ENCODE measurements around the gene GALR2. TPM values are rescaled to one million over a fixed set of nuclear protein-coding genes. Genes with fewer than 3 reads are reported as not detected.
"Not testable (repeated sequence)": the region's sequence is repeated elsewhere in the genome, so short reads cannot be mapped to it uniquely, and the experiment has no call there.

Gene GALR2
- total RNA-seq, 2 donors from 2014 or later: 0.19 to 0.49 TPM

- Histone ChIP-seq H3K4me3 (no peak overlapping the region), H3K9ac (ENCODE audit: low read depth in 2 of 2, low read length in 2 of 2) (no peak overlapping the region), H3K27ac (peak overlapping the region; percentile 26), H3K4me1 (peaks cover 4% of the 10 kb centered on the region), H3K9me3 (no peaks in the 10 kb centered on the region), H3K27me3 (no peaks in the 10 kb centered on the region), H3K36me3 (peaks cover 18% of the 10 kb centered on the region)
- peak; percentile 53 for DNase-seq
- no peak for TF ChIP-seq CTCF (IDR thresholded peaks at IDR 0.05)
- intact Hi-C loops (cut with DNase I): no loop called here
Measured at GRCh38 chr17:76051561-76051960, 23.0 kb upstream of the GALR2 start.

- H3K4me1 ChIP-seq: peaks cover 4% of the 10 kb centered on the region
- H3K9me3 ChIP-seq: no peaks in the 10 kb centered on the region
- H3K27ac ChIP-seq: peak overlapping the region; percentile 45
- no peak for TF ChIP-seq CTCF (IDR thresholded peaks at IDR 0.05)
- intact Hi-C loops (cut with DNase I): no loop called here
- H3K27me3 ChIP-seq: no peaks in the 10 kb centered on the region
- DNase-seq: no peak
- H3K4me3 ChIP-seq: no peak overlapping the region
- no peak overlapping the region for H3K9ac ChIP-seq (ENCODE audit: low read depth in 2 of 2, low read length in 2 of 2)
- peaks cover 29% of the 10 kb centered on the region for H3K36me3 ChIP-seq
Measured at GRCh38 chr17:76053246-76054111, 21.1 kb upstream of the GALR2 start.

GRCh38 chr17:76054112-76054476, 20.5 kb upstream of the GALR2 start:
- Histone ChIP-seq H3K27me3 (no peaks in the 10 kb centered on the region), H3K4me3 (no peak overlapping the region), H3K9ac (ENCODE audit: low read depth in 2 of 2, low read length in 2 of 2) (no peak overlapping the region), H3K36me3 (peaks cover 31% of the 10 kb centered on the region), H3K9me3 (no peaks in the 10 kb centered on the region), H3K27ac (peak overlapping the region; percentile 45), H3K4me1 (peaks cover 4% of the 10 kb centered on the region)
- no peak for TF ChIP-seq CTCF (IDR thresholded peaks at IDR 0.05)
- DNase-seq: no peak
- intact Hi-C loops (cut with DNase I): no loop called here

GRCh38 chr17:76056882-76057281, 17.7 kb upstream of the GALR2 start:
- Histone ChIP-seq H3K4me1 (no peaks in the 10 kb centered on the region), H3K9ac (ENCODE audit: low read depth in 2 of 2, low read length in 2 of 2) (no peak overlapping the region), H3K4me3 (no peak overlapping the region), H3K9me3 (no peaks in the 10 kb centered on the region), H3K27ac (no peak overlapping the region), H3K27me3 (no peaks in the 10 kb centered on the region), H3K36me3 (peaks cover 18% of the 10 kb centered on the region)
- no peak for DNase-seq
- intact Hi-C loops (cut with DNase I): no loop called here
- TF ChIP-seq CTCF (IDR thresholded peaks at IDR 0.05): no peak

GRCh38 chr17:76058264-76058663, 16.3 kb upstream of the GALR2 start:
- intact Hi-C loops (cut with DNase I); H3K4me1 ChIP-seq; H3K27me3 ChIP-seq; H3K9ac ChIP-seq (ENCODE audit: low read depth in 2 of 2, low read length in 2 of 2); H3K4me3 ChIP-seq; DNase-seq; H3K9me3 ChIP-seq; H3K27ac ChIP-seq: not testable (repeated sequence)
- peaks cover 23% of the 10 kb centered on the region for H3K36me3 ChIP-seq

GRCh38 chr17:76063875-76064546, 10.6 kb upstream of the GALR2 start:
- no peak overlapping the region for H3K27ac ChIP-seq
- H3K4me3 ChIP-seq: no peak overlapping the region
- H3K9ac ChIP-seq (ENCODE audit: low read depth in 2 of 2, low read length in 2 of 2): no peak overlapping the region
- no peaks in the 10 kb centered on the region for H3K4me1 ChIP-seq
- H3K9me3 ChIP-seq: no peaks in the 10 kb centered on the region
- no peak for TF ChIP-seq CTCF (IDR thresholded peaks at IDR 0.05)
- intact Hi-C loops (cut with DNase I): no loop called here
- no peak for DNase-seq
- peaks cover 33% of the 10 kb centered on the region for H3K36me3 ChIP-seq
- H3K27me3 ChIP-seq: no peaks in the 10 kb centered on the region

Measured in colonic mucosa (tissue), 4 donors.